B cell (primary cell): ENCODE measurements around the gene LRCH1. TPM values are rescaled to one million over a fixed set of nuclear protein-coding genes. Genes with fewer than 3 reads are reported as not detected.

Experiments used
- ATAC-seq: fragments of 200-7000 bp; cut with Tn5 transposase; one replicate; pipeline ENCODE4 v1.10.0; 2021; ENCODE audit warnings: low read depth, mild to moderate bottlenecking, moderate number of reproducible peaks, moderate library complexity
- CTCF ChIA-PET: fragments of 350-600 bp; sonication (Branson Sonifier 250); formaldehyde crosslinking; loops from one replicate; lab custom pipeline; 2021; ENCODE audit warnings: antibody characterized with exemption, inconsistent platforms; lab: Charles Lee
- POLR2A ChIA-PET: fragments of 350-600 bp; sonication (Branson Sonifier 250); formaldehyde crosslinking; loops from one replicate; lab custom pipeline; 2021; ENCODE audit warnings: antibody characterized with exemption; lab: Charles Lee
- DNase-seq: peaks from one replicate; pipeline ENCODE4 v3.0.0; 2013
- H2AFZ ChIP-seq: 2 replicates; pipeline ENCODE4 v1.6.1; 2012; ENCODE audit warnings: mild to moderate bottlenecking, low read depth, low read length; ENCODE audit not compliant: insufficient read depth, poor library complexity, severe bottlenecking
- H3K27ac ChIP-seq, 2 donors: 1 replicate in 1 of 2; 2 replicates in 1 of 2; pipeline ENCODE4 v1.5.1; 2012 to 2013; ENCODE audit warnings: low read length in 2 of 2, mild to moderate bottlenecking in 2 of 2, moderate library complexity in 1 of 2
- H3K27me3 ChIP-seq, 4 experiments: fragments of 200-600 bp in 1 of 4; sonication (generic) in 1 of 4; replicated peaks in 1 of 4; 1 replicate in 2 of 4; 2 replicates in 2 of 4; pipeline versions ENCODE4 v1.6.1 to v1.7.0; 2013 to 2016; ENCODE audit warnings: low read length in 3 of 4, mild to moderate bottlenecking in 2 of 4, mixed read lengths in 1 of 4, moderate library complexity in 1 of 4; ENCODE audit not compliant: insufficient read depth in 4 of 4, control insufficient read depth in 3 of 4; ENCODE audit errors: control extremely low read depth in 1 of 4
- H3K36me3 ChIP-seq, 2 experiments: replicated peaks in 1 of 2; 1 replicate in 1 of 2; 2 replicates in 1 of 2; pipeline versions ENCODE4 v1.6.1 to v1.7.1; 2013; ENCODE audit warnings: low read length in 1 of 2; ENCODE audit not compliant: insufficient read depth in 2 of 2, control insufficient read depth in 1 of 2; ENCODE audit errors: control extremely low read depth in 1 of 2, extremely low read depth in 1 of 2
- H3K4me1 ChIP-seq, 2 donors: fragments of 200-600 bp in 1 of 2; sonication (generic) in 1 of 2; 1 replicate in 1 of 2; 2 replicates in 1 of 2; pipeline versions ENCODE4 v1.5.1 to v1.6.1; 2013 to 2017; ENCODE audit warnings: low read length in 2 of 2; ENCODE audit not compliant: control insufficient read depth in 2 of 2, insufficient read depth in 2 of 2
- H3K4me2 ChIP-seq: replicated peaks from 2 replicates; pipeline ENCODE3; 2012; ENCODE audit warnings: mild to moderate bottlenecking, low read depth, low read length; ENCODE audit not compliant: poor library complexity, severe bottlenecking
- H3K4me3 ChIP-seq, 5 experiments: fragments of 200-600 bp in 1 of 5; sonication (generic) in 1 of 5; 1 replicate in 3 of 5; 2 replicates in 2 of 5; pipeline versions ENCODE4 v1.5.1 to v1.7.0; 2011 to 2016; ENCODE audit warnings: low read length in 4 of 5, mild to moderate bottlenecking in 4 of 5, low read depth in 2 of 5, control low read depth in 1 of 5, moderate library complexity in 1 of 5; ENCODE audit not compliant: insufficient read depth in 1 of 5; ENCODE audit errors: control extremely low read depth in 1 of 5, extremely low read depth in 1 of 5
- H3K79me2 ChIP-seq: fragments of 200-600 bp; sonication (generic); one replicate; pipeline ENCODE4 v1.6.0; 2016; ENCODE audit warnings: low read length; ENCODE audit not compliant: control insufficient read depth, insufficient read depth
- H3K9ac ChIP-seq: fragments of 200-600 bp; sonication (generic); 2 replicates; pipeline ENCODE4 v1.6.1; 2017; ENCODE audit warnings: mild to moderate bottlenecking, low read length, moderate library complexity
- H3K9me3 ChIP-seq, 3 donors: one replicate each; pipeline versions ENCODE4 v1.6.1 to v1.7.1; 2013; ENCODE audit warnings: low read length in 2 of 3; ENCODE audit not compliant: control insufficient read depth in 2 of 3, insufficient read depth in 1 of 3; ENCODE audit errors: control extremely low read depth in 1 of 3
- H4K20me1 ChIP-seq: 2 replicates; pipeline ENCODE4 v1.6.0; 2012; ENCODE audit warnings: mild to moderate bottlenecking, low read length; ENCODE audit not compliant: insufficient read depth, control insufficient read depth, poor library complexity, severe bottlenecking
- H3K27ac Mint-ChIP-seq: one replicate; pipeline ENCODE4 v1.8.0; 2021; ENCODE audit warnings: mixed read lengths
- H3K27me3 Mint-ChIP-seq: one replicate; pipeline ENCODE4 v1.8.0; 2021; ENCODE audit warnings: mixed read lengths
- H3K4me1 Mint-ChIP-seq: one replicate; pipeline ENCODE4 v1.8.0; 2021; ENCODE audit warnings: mixed read lengths
- H3K4me3 Mint-ChIP-seq: one replicate; pipeline ENCODE4 v1.8.0; 2021; ENCODE audit warnings: mixed read lengths
- H3K9me3 Mint-ChIP-seq: one replicate; pipeline ENCODE4 v1.8.0; 2022; ENCODE audit warnings: mixed read lengths; ENCODE audit not compliant: insufficient read depth
- CTCF ChIP-seq: fragments of 200-600 bp; IDR thresholded peaks from one replicate; pipeline ENCODE4 v1.8.0; 2022; ENCODE audit warnings: antibody characterized with exemption, mild to moderate bottlenecking
- EZH2 ChIP-seq: IDR thresholded peaks from 2 replicates; pipeline ENCODE4 v1.6.1; 2012; ENCODE audit warnings: borderline replicate concordance, low read depth, mild to moderate bottlenecking, moderate library complexity, low read length; ENCODE audit not compliant: insufficient read depth, poor library complexity, severe bottlenecking
- WGBS: methylation state at CpG from one replicate; pipeline ENCODE4 v1.1.5; 2013; ENCODE audit warnings: missing lambda C conversion rate; ENCODE audit not compliant: insufficient coverage; 5-methylcytosine and 5-hydroxymethylcytosine counted together
- intact Hi-C: fragments of 100-400 bp; cut with micrococcal nuclease; formaldehyde crosslinking; loops from one replicate; pipeline ENCODE4 v1.10.0; 2022
- polyA plus RNA-seq: library from polyadenylated mRNA; depleted of rRNA; stranded (reverse); fragments of >200 nt; gene quantifications from 2 replicates; pipeline ENCODE4 v1.2.3, GENCODE V29; 2012
- total RNA-seq, 2 donors: library from RNA; stranded (reverse); fragments of 120-200 nt in 1 of 2; gene quantifications; 1 replicate in 1 of 2; 2 replicates in 1 of 2; pipeline versions ENCODE4 v1.2.3 to v1.2.4, GENCODE V29; 2013 to 2022

Gene LRCH1
- total and polyA plus RNA-seq, 2 donors (not counting 1 experiment from before 2014, with no cell fraction given): 13.0 to 50.3 TPM

- no peaks in the 10 kb centered on the region for H3K4me1 ChIP-seq
Observed at GRCh38 chr13:46698014-46698413, 145.0 kb downstream of the LRCH1 start.

GRCh38 chr13:46698910-46699460 lies 146.0 kb downstream of the LRCH1 start:
- Mint-ChIP-seq H3K9me3 (no peaks in the 10 kb centered on the region), H3K4me3 (no peak overlapping the region), H3K27ac (no peak overlapping the region), H3K4me1 (no peaks in the 10 kb centered on the region), H3K27me3 (no peaks in the 10 kb centered on the region)
- Histone ChIP-seq H3K4me1 (no peaks in the 10 kb centered on the region), H3K9me3 (no peaks in the 10 kb centered on the region), H3K36me3 (peaks cover 21 to 73% of the 10 kb centered on the region in 2 experiments), H3K9ac (no peak overlapping the region), H3K79me2 (no peaks in the 10 kb centered on the region), H3K4me2 (no peak overlapping the region), H4K20me1 (no peaks in the 10 kb centered on the region), H3K4me3 (no peak overlapping the region), H3K27me3 (no peaks in the 10 kb centered on the region), H2AFZ (no peak overlapping the region), H3K27ac (no peak overlapping the region)
- CTCF ChIA-PET: interaction anchor here (1.2 kb wide), 1 partner anchor 147 kb away, joined by 10 read pairs; no protein-coding TSS in a partner anchor
- TF ChIP-seq EZH2: no peak
- TF ChIP-seq CTCF: no peak
- DNase-seq (no peak), ATAC-seq (no peak)
- intact Hi-C loops: no loop called here
- POLR2A ChIA-PET: no interaction called here
- 100% methylated on average over 2 of the region's 6 CpGs for WGBS

More at GRCh38 chr13:46698014-46698413, 145.0 kb downstream of the LRCH1 start:
- ATAC-seq (no peak), DNase-seq (no peak)
- H3K27me3 ChIP-seq: no peaks in the 10 kb centered on the region
- H3K9ac ChIP-seq: no peak overlapping the region
- H3K79me2 ChIP-seq: no peaks in the 10 kb centered on the region
- H3K4me2 ChIP-seq: no peak overlapping the region
- TF ChIP-seq CTCF (no peak), EZH2 (no peak)
- H3K27me3 Mint-ChIP-seq: no peaks in the 10 kb centered on the region
- POLR2A ChIA-PET: no interaction called here
- 100% methylated on average over 2 of the region's 3 CpGs for WGBS
- no peak overlapping the region for H2AFZ ChIP-seq
- H3K9me3 Mint-ChIP-seq: no peaks in the 10 kb centered on the region
- H3K27ac Mint-ChIP-seq: no peak overlapping the region
- intact Hi-C loops: no loop called here
- peaks cover 23 to 80% of the 10 kb centered on the region in 2 experiments for H3K36me3 ChIP-seq
- no peak overlapping the region for H3K4me3 ChIP-seq
- H3K27ac ChIP-seq: no peak overlapping the region
- no peaks in the 10 kb centered on the region for H3K9me3 ChIP-seq
- CTCF ChIA-PET: no interaction called here
- no peak overlapping the region for H3K4me3 Mint-ChIP-seq
- H3K4me1 Mint-ChIP-seq: no peaks in the 10 kb centered on the region
- H4K20me1 ChIP-seq: no peaks in the 10 kb centered on the region
